HEK293 (cell line): ENCODE data around the gene AP3B1.

Experiments used
- GLIS2 ChIP-seq: fragments of 450-650 bp; formaldehyde crosslinking; IDR thresholded peaks from 2 replicates; pipeline ENCODE4 v1.5.1; 2016; ENCODE audit warnings: missing biosample characterization, missing genetic modification characterization
- KLF10 ChIP-seq: fragments of 450-650 bp; IDR thresholded peaks from 2 replicates; pipeline ENCODE4 v1.5.1; 2018; ENCODE audit warnings: missing biosample characterization, mild to moderate bottlenecking, missing genetic modification characterization
- ZBTB21 ChIP-seq: fragments of 450-650 bp; formaldehyde crosslinking; IDR thresholded peaks from 2 replicates; pipeline ENCODE4 v1.5.1; 2017; ENCODE audit warnings: missing biosample characterization, missing genetic modification characterization
- ZNF19 ChIP-seq: fragments of 450-650 bp; formaldehyde crosslinking; IDR thresholded peaks from 2 replicates; pipeline ENCODE4; 2016; ENCODE audit warnings: missing biosample characterization, missing genetic modification characterization, low read depth
- ZNF223 ChIP-seq: fragments of 450-650 bp; formaldehyde crosslinking; IDR thresholded peaks from 2 replicates; pipeline ENCODE4 v1.5.1; 2016; ENCODE audit warnings: missing biosample characterization, missing genetic modification characterization
- ZNF292 ChIP-seq: fragments of 450-650 bp; formaldehyde crosslinking; IDR thresholded peaks from 2 replicates; pipeline ENCODE4 v1.5.1; 2016; ENCODE audit warnings: low read depth, missing biosample characterization, missing genetic modification characterization, borderline replicate concordance
- ZNF335 ChIP-seq: fragments of 450-650 bp; formaldehyde crosslinking; conservative IDR thresholded peaks from 2 replicates; pipeline ENCODE4 v1.5.1; 2016; ENCODE audit warnings: missing biosample characterization, missing genetic modification characterization
- ZNF354C ChIP-seq: fragments of 450-650 bp; formaldehyde crosslinking; IDR thresholded peaks from 2 replicates; pipeline ENCODE4 v1.5.1; 2016; ENCODE audit warnings: missing biosample characterization, missing genetic modification characterization, low read depth, borderline replicate concordance
- ZNF37A ChIP-seq: fragments of 450-650 bp; IDR thresholded peaks from 2 replicates; pipeline ENCODE4 v1.5.1; 2018; ENCODE audit warnings: missing biosample characterization, missing genetic modification characterization
- ZNF423 ChIP-seq: fragments of 450-650 bp; formaldehyde crosslinking; IDR thresholded peaks from 2 replicates; pipeline ENCODE4 v1.5.1; 2016; ENCODE audit warnings: missing biosample characterization, missing genetic modification characterization
- ZNF518A ChIP-seq: fragments of 450-650 bp; formaldehyde crosslinking; conservative IDR thresholded peaks from 2 replicates; pipeline ENCODE4 v1.5.1; 2016; ENCODE audit warnings: low read depth, missing biosample characterization, missing genetic modification characterization
- ZNF544 ChIP-seq: fragments of 450-650 bp; formaldehyde crosslinking; IDR thresholded peaks from 2 replicates; pipeline ENCODE4 v1.5.0; 2017; ENCODE audit warnings: missing biosample characterization, missing genetic modification characterization
- ZNF555 ChIP-seq: fragments of 450-650 bp; formaldehyde crosslinking; conservative IDR thresholded peaks from 2 replicates; pipeline ENCODE4 v1.5.1; 2017; ENCODE audit warnings: missing biosample characterization, mild to moderate bottlenecking, missing genetic modification characterization, inconsistent platforms
- ZNF585B ChIP-seq: fragments of 450-650 bp; formaldehyde crosslinking; IDR thresholded peaks from 2 replicates; pipeline ENCODE4 v1.5.1; 2016; ENCODE audit warnings: missing biosample characterization, missing genetic modification characterization
- ZNF624 ChIP-seq: fragments of 450-650 bp; formaldehyde crosslinking; IDR thresholded peaks from 2 replicates; pipeline ENCODE4 v1.5.1; 2017; ENCODE audit warnings: missing biosample characterization, missing genetic modification characterization
- ZNF639 ChIP-seq: fragments of 450-650 bp; formaldehyde crosslinking; IDR thresholded peaks from 2 replicates; pipeline ENCODE4 v1.5.1; 2016; ENCODE audit warnings: missing biosample characterization, missing genetic modification characterization
- ZNF768 ChIP-seq: fragments of 450-650 bp; formaldehyde crosslinking; IDR thresholded peaks from 2 replicates; pipeline ENCODE4 v1.5.1; 2018; ENCODE audit warnings: missing biosample characterization, mild to moderate bottlenecking, missing genetic modification characterization
- ZNF785 ChIP-seq: fragments of 450-650 bp; formaldehyde crosslinking; IDR thresholded peaks from 2 replicates; pipeline ENCODE4 v1.5.1; 2016; ENCODE audit warnings: missing biosample characterization, missing genetic modification characterization
- ZNF792 ChIP-seq: fragments of 450-650 bp; formaldehyde crosslinking; IDR thresholded peaks from 2 replicates; pipeline ENCODE4 v1.5.1; 2016; ENCODE audit warnings: missing biosample characterization, missing genetic modification characterization
- ZXDB ChIP-seq: fragments of 450-650 bp; formaldehyde crosslinking; IDR thresholded peaks from 2 replicates; pipeline ENCODE4 v1.5.1; 2016; ENCODE audit warnings: missing biosample characterization, missing genetic modification characterization
- TF ChIP-seq, protein P1 (sequence below): fragments of 450-650 bp; formaldehyde crosslinking; IDR thresholded peaks from 2 replicates; pipeline ENCODE4 v1.5.1; 2016; ENCODE audit warnings: missing biosample characterization, missing genetic modification characterization
- TF ChIP-seq, protein P2 (sequence below): fragments of 450-650 bp; formaldehyde crosslinking; IDR thresholded peaks from 2 replicates; pipeline ENCODE4 v1.5.1; 2017; ENCODE audit warnings: missing biosample characterization, missing genetic modification characterization
- TF ChIP-seq, protein P3 (sequence below): fragments of 450-650 bp; formaldehyde crosslinking; IDR thresholded peaks from 2 replicates; pipeline ENCODE4 v1.5.1; 2016; ENCODE audit warnings: missing biosample characterization, missing genetic modification characterization
- TF ChIP-seq, protein P4 (sequence below): fragments of 450-650 bp; formaldehyde crosslinking; IDR thresholded peaks from 2 replicates; pipeline ENCODE4 v1.5.1; 2016; ENCODE audit warnings: missing biosample characterization, missing genetic modification characterization

AP3B1 gene

DNA sequence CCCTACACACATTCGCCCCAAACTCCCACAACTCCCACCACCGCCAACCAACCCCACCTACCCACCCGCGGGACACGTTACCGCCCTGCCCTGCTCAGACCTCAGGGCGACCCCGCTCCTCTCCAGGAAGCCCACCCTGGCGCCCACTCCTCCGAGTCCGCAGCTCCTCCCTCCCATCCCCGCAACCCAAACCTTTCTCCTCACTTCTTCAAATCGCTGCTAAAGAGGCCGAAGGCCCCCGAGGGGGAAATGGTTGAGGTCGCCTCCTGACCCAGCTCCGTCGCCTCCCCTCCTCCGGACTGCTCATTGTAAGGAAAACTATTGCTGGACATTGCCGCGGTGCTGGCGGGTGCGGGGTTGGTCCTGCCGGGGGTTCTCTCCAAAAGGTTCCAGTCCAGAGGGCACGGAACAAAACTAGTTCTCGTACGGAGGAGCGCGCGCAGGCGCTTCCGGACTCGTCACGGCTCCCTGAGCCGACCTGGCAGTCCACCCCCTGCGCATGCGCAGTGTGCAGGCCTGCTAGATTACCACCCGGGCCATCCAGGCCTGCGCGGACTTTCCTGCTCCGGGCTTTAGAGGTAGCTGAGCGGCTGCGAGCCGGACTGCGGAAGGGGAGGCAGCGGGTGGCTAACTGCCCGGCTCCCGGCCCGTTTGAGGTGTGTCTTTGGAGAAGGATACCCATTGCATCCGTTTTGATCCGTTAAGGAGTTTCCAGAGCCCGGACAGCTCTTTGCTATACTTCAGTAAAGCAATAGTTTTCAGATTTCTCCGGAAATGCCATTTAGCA lies at the start of gene AP3B1 (continued):
- TF ChIP-seq, protein P1, sequence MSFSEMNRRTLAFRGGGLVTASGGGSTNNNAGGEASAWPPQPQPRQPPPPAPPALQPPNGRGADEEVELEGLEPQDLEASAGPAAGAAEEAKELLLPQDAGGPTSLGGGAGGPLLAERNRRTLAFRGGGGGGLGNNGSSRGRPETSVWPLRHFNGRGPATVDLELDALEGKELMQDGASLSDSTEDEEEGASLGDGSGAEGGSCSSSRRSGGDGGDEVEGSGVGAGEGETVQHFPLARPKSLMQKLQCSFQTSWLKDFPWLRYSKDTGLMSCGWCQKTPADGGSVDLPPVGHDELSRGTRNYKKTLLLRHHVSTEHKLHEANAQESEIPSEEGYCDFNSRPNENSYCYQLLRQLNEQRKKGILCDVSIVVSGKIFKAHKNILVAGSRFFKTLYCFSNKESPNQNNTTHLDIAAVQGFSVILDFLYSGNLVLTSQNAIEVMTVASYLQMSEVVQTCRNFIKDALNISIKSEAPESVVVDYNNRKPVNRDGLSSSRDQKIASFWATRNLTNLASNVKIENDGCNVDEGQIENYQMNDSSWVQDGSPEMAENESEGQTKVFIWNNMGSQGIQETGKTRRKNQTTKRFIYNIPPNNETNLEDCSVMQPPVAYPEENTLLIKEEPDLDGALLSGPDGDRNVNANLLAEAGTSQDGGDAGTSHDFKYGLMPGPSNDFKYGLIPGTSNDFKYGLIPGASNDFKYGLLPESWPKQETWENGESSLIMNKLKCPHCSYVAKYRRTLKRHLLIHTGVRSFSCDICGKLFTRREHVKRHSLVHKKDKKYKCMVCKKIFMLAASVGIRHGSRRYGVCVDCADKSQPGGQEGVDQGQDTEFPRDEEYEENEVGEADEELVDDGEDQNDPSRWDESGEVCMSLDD, result 0 out of 2 replicates have a peak, but pooled peaks have one; percentile 15
- TF ChIP-seq ZNF518A (tag by site-specific recombination) (0 out of 2 replicates have a peak, but pooled peaks have one; percentile 22), ZNF37A (no peak), ZXDB (tag by site-specific recombination) (peak; percentile 82), ZNF354C (no peak), ZNF223 (tag by site-specific recombination) (no peak), KLF10 (tag by site-specific recombination) (peak; percentile 68; the same call in 1 of the 2 replicates), ZNF585B (no peak), ZNF768 (tag by site-specific recombination) (no peak), ZNF555 (no peak), ZNF785 (tag by site-specific recombination) (no peak), GLIS2 (peak; percentile 67), ZNF624 (tag by site-specific recombination) (no peak), ZNF544 (tag by site-specific recombination) (no peak), ZNF423 (tag by site-specific recombination) (no peak), ZNF19 (tag by site-specific recombination) (no peak), ZNF292 (tag by site-specific recombination) (no peak), ZBTB21 (tag by site-specific recombination) (no peak), ZNF792 (tag by site-specific recombination) (no peak), ZNF335 (peak; percentile 89), ZNF639 (tag by site-specific recombination) (peak; percentile 64; the same call in 1 of the 2 replicates)
- TF ChIP-seq, protein P2, sequence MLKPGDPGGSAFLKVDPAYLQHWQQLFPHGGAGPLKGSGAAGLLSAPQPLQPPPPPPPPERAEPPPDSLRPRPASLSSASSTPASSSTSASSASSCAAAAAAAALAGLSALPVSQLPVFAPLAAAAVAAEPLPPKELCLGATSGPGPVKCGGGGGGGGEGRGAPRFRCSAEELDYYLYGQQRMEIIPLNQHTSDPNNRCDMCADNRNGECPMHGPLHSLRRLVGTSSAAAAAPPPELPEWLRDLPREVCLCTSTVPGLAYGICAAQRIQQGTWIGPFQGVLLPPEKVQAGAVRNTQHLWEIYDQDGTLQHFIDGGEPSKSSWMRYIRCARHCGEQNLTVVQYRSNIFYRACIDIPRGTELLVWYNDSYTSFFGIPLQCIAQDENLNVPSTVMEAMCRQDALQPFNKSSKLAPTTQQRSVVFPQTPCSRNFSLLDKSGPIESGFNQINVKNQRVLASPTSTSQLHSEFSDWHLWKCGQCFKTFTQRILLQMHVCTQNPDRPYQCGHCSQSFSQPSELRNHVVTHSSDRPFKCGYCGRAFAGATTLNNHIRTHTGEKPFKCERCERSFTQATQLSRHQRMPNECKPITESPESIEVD (tag by site-specific recombination), result peak; percentile 22; the same call in 1 of the 2 replicates
- TF ChIP-seq, protein P3, sequence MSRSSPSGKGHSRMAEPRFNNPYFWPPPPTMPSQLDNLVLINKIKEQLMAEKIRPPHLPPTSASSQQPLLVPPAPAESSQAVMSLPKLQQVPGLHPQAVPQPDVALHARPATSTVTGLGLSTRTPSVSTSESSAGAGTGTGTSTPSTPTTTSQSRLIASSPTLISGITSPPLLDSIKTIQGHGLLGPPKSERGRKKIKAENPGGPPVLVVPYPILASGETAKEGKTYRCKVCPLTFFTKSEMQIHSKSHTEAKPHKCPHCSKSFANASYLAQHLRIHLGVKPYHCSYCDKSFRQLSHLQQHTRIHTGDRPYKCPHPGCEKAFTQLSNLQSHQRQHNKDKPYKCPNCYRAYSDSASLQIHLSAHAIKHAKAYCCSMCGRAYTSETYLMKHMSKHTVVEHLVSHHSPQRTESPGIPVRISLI (tag by site-specific recombination), result no peak
- TF ChIP-seq, protein P4, sequence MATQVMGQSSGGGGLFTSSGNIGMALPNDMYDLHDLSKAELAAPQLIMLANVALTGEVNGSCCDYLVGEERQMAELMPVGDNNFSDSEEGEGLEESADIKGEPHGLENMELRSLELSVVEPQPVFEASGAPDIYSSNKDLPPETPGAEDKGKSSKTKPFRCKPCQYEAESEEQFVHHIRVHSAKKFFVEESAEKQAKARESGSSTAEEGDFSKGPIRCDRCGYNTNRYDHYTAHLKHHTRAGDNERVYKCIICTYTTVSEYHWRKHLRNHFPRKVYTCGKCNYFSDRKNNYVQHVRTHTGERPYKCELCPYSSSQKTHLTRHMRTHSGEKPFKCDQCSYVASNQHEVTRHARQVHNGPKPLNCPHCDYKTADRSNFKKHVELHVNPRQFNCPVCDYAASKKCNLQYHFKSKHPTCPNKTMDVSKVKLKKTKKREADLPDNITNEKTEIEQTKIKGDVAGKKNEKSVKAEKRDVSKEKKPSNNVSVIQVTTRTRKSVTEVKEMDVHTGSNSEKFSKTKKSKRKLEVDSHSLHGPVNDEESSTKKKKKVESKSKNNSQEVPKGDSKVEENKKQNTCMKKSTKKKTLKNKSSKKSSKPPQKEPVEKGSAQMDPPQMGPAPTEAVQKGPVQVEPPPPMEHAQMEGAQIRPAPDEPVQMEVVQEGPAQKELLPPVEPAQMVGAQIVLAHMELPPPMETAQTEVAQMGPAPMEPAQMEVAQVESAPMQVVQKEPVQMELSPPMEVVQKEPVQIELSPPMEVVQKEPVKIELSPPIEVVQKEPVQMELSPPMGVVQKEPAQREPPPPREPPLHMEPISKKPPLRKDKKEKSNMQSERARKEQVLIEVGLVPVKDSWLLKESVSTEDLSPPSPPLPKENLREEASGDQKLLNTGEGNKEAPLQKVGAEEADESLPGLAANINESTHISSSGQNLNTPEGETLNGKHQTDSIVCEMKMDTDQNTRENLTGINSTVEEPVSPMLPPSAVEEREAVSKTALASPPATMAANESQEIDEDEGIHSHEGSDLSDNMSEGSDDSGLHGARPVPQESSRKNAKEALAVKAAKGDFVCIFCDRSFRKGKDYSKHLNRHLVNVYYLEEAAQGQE (tag by site-specific recombination), result no peak
